ENCODE results near the gene NUDCD3.

Gene NUDCD3

GRCh38 chr7:44335184-44335583 is 155.3 kb downstream of the NUDCD3 start:
- DNase-seq (ENCODE audit: low read depth), result no peak
- H3K4me3 ChIP-seq (ENCODE audit: low read depth, low read length), result no peak overlapping the region

DNA sequence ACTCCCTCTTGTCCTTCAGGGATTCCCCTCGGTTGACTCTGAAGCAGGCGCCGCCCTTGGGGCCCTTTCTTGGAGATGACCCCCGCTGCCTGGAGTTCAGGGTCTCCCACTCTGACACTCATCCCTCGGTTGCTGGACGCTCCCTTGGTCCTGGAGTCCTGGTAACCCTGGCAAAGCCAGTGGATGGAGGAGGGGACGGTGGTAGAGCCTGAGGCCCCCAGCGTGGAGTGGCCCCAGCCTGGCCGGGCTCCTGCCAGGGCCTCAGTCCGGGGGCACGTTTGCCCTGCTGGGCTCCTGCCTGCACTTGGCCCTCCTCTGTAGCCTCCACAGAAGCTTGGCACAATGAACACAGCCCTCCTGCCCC is 155.7 kb downstream of the NUDCD3 start:
- H3K4me3 ChIP-seq (ENCODE audit: low read depth, low read length), result no peak overlapping the region
- DNase-seq (ENCODE audit: low read depth), result no peak

DNA sequence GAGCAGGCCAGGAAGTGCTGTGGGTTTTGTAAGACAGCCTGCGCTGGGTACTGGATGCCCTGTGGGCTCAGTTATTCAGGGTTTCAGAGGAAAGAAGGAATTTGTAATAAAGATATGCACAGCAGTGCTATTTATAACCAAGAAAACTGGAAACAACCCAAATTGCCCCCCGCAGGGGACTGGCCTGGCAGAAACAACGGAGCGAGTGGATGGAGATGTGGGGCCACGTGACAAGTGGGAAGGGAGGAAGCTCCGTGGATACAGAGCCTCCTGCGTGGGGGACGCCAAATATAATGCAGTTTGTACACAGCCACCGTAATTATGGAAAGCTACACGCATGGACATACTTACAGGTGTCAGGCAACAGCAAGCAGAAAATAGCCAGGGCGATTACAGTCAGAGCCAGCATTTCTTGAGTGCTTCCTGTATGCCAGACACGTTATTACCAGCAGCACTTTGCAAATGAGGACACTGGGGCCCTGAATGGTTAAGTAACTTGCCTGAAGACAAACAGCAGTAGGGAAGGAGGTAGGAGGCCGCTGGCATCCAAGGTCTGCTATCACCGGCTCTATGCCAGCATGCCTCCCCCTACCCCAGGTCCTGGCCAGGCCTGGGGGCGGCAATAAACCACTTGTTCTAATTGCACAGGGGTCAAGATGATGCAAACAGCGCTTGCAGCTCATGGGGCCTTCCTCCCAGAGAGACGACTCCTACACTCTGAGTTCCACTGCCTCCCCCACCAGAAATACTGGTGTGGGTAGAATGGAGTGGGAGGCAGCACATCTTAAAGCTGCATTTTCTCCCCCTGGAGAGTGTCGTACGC is 156.3 kb downstream of the NUDCD3 start:
- H3K4me3 ChIP-seq (ENCODE audit: low read depth, low read length), result no peak overlapping the region
- no peak for DNase-seq (ENCODE audit: low read depth)

GRCh38 chr7:44331682-44332081 is 158.8 kb downstream of the NUDCD3 start:
- no peak for DNase-seq (ENCODE audit: low read depth)

DNA sequence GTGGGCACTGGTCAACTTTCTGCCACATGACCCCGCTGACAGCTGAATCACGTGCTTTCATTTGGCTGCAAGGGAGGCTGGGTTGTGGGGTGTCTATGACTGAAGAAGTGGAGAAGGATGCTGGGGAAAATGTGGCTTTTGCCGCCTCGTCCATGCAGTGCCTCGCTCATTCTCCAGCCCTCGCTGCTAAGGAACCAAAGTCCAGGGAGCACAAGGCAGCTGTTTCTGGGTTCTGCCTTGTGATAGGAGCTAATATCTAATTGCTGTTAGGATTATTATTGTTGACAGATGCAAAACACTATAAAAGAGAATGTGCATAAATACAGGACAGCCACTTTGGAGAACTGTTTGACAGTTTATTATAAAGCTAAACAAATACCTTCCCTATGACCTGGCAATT is 160.1 kb downstream of the NUDCD3 start:
- H3K4me3 ChIP-seq (ENCODE audit: low read depth, low read length), result no peak overlapping the region
- no peak for DNase-seq (ENCODE audit: low read depth)

More at GRCh38 chr7:44331682-44332081, 158.8 kb downstream of the NUDCD3 start:
- H3K4me3 ChIP-seq (ENCODE audit: low read depth, low read length), result no peak overlapping the region

DNA sequence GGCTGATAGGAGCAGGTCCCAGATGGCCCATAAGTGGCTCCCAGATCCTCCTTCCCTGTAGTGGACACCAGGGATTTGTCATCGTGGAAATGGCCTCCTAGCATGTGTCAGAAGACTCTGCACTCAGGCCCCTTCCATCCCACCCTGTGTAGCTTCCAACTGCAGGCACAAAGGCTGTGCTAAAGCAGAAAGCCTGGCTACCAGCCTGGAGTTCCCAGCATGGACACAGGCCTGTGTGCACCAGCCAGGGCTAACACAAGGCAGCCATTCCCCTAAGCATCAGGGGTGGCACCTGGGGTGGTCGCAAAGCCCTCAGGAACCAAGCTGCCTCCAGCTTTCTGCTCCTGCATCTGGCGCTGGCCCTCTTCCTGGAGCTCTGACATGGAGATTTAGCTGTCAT is 160.6 kb downstream of the NUDCD3 start:
- DNase-seq (ENCODE audit: low read depth), result no peak
- no peak overlapping the region for H3K4me3 ChIP-seq (ENCODE audit: low read depth, low read length)
